Left lung (tissue), 10 donors: Measurements from ENCODE around the gene GABRD. TPM values are rescaled to one million over a fixed set of nuclear protein-coding genes. Genes with fewer than 3 reads are reported as not detected.
"Not testable (repeated sequence)": the region's sequence is repeated elsewhere in the genome, so short reads cannot be mapped to it uniquely, and the experiment has no call there.

ENCODE experiments used
- ATAC-seq: fragments of 200-7000 bp; cut with Tn5 transposase; one replicate; pipeline ENCODE4 v1.9.1; 2020; ENCODE audit warnings: moderate library complexity
- DNase-seq, 4 donors: peaks; one replicate each; pipeline ENCODE4 v3.0.0-alpha.2; 2013 to 2020
- H3K27ac ChIP-seq, 2 donors: fragments of 200-600 bp; sonication (generic) in 1 of 2; one replicate each; pipeline versions ENCODE4 v1.5.0 to v1.8.0; 2020 to 2021
- H3K27me3 ChIP-seq, 2 donors: fragments of 200-600 bp; sonication (generic) in 1 of 2; one replicate each; pipeline versions ENCODE4 v1.5.0 to v1.8.0; 2020 to 2021
- H3K36me3 ChIP-seq, 2 donors: fragments of 200-600 bp; sonication (generic) in 1 of 2; one replicate each; pipeline versions ENCODE4 v1.5.0 to v1.8.0; 2020 to 2021
- H3K4me1 ChIP-seq, 2 donors: fragments of 200-600 bp; one replicate each; pipeline ENCODE4 v1.8.0; 2021
- H3K4me3 ChIP-seq, 2 donors: fragments of 200-600 bp; sonication (generic) in 1 of 2; one replicate each; pipeline versions ENCODE4 v1.5.0 to v1.8.0; 2020 to 2021; ENCODE audit warnings: mild to moderate bottlenecking in 1 of 2
- H3K9me3 ChIP-seq, 2 donors: fragments of 200-600 bp; sonication (generic) in 1 of 2; one replicate each; pipeline versions ENCODE4 v1.5.0 to v1.8.0; 2020 to 2021
- intact Hi-C, 2 donors: fragments of 100-400 bp; cut with DNase I; formaldehyde crosslinking; loops; one replicate each; pipeline versions ENCODE4 v1.11.2 to v1.14.2; 2022
- polyA plus RNA-seq, 6 donors: library from polyadenylated mRNA; unstranded; fragments of 120-200 nt; gene quantifications; one replicate each; pipeline ENCODE4 v1.2.1, GENCODE V29; 2013; ENCODE audit not compliant: insufficient read length in 6 of 6
- total RNA-seq, 2 donors: library from RNA; stranded (reverse); fragmentation: NEBNext Ultra II Directional; extraction: Animal tissue kit (Norgen Biotek cat#: 25700); gene quantifications; one replicate each; pipeline ENCODE4 v1.2.1, GENCODE V29; 2021
- TF ChIP-seq, protein P1 (sequence below), 2 donors: fragments of 200-600 bp; sonication (generic) in 1 of 2; IDR thresholded peaks; one replicate each; pipeline versions ENCODE4 v1.5.0 to v1.8.0; 2021; ENCODE audit warnings: antibody characterized with exemption in 2 of 2
- donor health status: DM: no; HTN: yes; CAD: no.
- donor health status: DM: no; HTN: no; CAD: no.

The GABRD gene
- total and polyA plus RNA-seq, 8 donors: 0.31 to 14.2 (median 9.3) TPM

DNA sequence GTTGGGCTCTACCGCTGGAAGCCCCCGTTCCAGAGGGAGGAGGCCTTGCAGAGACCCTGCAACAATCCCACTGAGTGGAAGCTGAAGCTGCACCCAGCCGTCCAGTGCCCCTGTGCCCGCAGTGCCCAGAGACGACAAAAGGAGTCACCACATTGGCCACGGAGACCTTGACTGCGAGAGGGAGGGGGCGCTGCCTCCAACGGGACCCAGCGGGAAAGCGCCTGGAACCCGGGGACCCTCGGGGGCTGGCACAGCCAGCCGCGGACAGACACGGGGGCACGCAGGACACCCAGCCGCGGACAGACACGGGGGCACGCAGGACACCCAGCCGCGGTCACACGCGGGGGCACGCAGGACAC is 38.0 kb upstream of the GABRD start:
- peaks cover 0 to 22% of the 10 kb centered on the region in 2 donors for H3K27me3 ChIP-seq
- ATAC-seq: no peak
- TF ChIP-seq, protein P1, sequence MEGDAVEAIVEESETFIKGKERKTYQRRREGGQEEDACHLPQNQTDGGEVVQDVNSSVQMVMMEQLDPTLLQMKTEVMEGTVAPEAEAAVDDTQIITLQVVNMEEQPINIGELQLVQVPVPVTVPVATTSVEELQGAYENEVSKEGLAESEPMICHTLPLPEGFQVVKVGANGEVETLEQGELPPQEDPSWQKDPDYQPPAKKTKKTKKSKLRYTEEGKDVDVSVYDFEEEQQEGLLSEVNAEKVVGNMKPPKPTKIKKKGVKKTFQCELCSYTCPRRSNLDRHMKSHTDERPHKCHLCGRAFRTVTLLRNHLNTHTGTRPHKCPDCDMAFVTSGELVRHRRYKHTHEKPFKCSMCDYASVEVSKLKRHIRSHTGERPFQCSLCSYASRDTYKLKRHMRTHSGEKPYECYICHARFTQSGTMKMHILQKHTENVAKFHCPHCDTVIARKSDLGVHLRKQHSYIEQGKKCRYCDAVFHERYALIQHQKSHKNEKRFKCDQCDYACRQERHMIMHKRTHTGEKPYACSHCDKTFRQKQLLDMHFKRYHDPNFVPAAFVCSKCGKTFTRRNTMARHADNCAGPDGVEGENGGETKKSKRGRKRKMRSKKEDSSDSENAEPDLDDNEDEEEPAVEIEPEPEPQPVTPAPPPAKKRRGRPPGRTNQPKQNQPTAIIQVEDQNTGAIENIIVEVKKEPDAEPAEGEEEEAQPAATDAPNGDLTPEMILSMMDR (IDR thresholded peaks at IDR 0.05): no peak
- intact Hi-C loops: no loop called here
- no peak overlapping the region for H3K4me3 ChIP-seq
- H3K4me1 ChIP-seq: no peaks in the 10 kb centered on the region
- no peak for DNase-seq
- no peak overlapping the region for H3K27ac ChIP-seq
- H3K36me3 ChIP-seq: no peaks in the 10 kb centered on the region
- H3K9me3 ChIP-seq: peaks cover 0 to 4% of the 10 kb centered on the region in 2 donors

DNA sequence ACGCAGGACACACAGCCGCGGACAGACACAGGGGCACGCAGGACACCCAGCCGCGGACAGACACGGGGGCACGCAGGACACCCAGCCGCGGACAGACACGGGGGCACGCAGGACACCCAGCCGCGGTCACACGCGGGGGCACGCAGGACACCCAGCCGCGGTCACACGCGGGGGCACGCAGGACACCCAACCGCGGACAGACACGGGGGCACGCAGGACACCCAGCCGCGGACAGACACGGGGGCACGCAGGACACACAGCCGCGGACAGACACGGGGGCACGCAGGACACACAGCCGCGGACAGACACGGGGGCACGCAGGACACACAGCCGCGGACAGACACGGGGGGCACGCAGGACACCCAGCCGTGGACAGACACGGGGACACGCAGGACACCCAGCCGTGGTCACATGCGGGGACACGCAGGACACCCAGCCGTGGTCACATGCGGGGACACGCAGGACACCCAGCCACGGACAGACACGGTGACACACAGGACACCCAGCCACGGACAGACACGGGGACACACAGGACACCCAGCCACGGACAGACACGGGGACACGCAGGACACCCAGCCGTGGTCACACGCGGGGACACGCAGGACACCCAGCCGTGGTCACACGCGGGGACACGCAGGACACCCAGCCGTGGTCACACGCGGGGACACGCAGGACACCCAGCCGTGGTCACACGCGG is 37.4 kb upstream of the GABRD start:
- intact Hi-C loops, ATAC-seq, H3K36me3 ChIP-seq, H3K4me3 ChIP-seq, H3K27ac ChIP-seq, DNase-seq, H3K9me3 ChIP-seq, H3K4me1 ChIP-seq: not testable (repeated sequence)
- peaks cover 0 to 25% of the 10 kb centered on the region in 2 donors for H3K27me3 ChIP-seq

DNA sequence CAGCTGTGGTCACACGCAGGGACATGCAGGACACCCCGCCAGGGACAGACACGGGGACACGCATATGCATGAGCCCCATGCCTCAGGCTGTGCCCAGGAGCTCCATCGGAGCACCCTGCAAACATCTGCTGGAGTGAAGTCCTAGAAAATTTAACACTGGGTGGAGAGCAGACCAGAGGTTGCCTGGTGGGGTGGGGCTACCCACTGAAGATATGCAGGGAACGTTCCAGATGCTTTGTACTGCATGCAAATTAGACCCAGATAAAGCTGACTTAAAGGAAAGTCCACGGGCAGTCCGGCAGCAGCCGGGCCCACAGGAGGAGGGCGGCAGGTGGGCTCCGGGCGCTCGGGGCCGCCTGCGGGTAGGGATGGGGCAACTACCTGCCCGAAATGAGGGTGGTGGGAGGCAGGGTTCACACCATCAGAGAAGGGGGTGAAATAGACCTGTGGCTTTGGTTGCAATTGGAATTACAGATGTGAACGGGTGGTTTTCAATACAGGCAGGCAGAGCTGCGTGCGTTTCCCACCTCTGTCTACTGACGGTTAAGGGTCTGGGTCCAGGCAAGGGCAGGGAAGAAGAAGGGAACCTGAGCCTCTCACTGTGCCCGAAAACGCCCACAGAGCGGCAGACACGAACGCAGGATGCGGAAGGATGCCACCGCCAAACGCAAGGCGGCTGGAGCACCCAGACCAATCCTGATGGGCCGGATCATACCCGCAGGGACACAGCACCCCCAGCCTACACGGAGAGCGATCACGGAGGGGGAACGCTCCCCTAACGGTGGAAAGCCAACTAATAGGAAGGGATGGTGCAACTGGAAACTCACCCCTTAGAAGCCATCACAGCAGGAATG is 36.5 kb upstream of the GABRD start:
- intact Hi-C loops: no loop called here
- peaks cover 0 to 4% of the 10 kb centered on the region in 2 donors for H3K9me3 ChIP-seq
- TF ChIP-seq, protein P1 (IDR thresholded peaks at IDR 0.05): no peak
- H3K27ac ChIP-seq: no peak overlapping the region
- DNase-seq: no peak
- H3K4me1 ChIP-seq: no peaks in the 10 kb centered on the region
- H3K27me3 ChIP-seq: peaks cover 0 to 34% of the 10 kb centered on the region in 2 donors
- no peak overlapping the region for H3K4me3 ChIP-seq
- ATAC-seq: no peak
- no peaks in the 10 kb centered on the region for H3K36me3 ChIP-seq

DNA sequence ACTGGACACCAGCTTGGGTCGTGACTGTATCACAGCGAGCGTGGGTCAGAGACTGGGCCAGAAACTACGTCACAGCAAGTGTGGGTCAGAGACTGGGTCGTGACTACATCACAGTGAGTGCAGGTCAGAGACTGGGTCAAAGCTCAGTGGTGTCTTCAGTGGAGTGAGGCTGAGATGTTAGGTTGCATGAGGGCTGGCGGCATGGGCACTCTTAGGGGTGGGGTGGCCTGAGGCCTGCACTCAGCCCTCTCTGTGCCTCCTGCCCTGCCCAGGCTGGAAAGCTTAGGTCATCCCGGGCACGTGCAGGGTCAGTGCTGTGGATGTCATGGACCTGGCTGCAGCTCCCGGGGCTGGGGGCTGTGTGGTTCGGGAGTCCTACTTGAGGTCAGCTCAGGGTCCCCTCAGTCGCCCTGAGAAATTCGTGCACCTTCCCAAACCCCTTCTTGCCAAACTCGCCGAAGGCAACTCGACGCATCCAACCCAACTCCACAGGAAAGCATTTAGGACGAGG is 34.5 kb upstream of the GABRD start:
- H3K4me3 ChIP-seq: no peak overlapping the region
- no peaks in the 10 kb centered on the region for H3K36me3 ChIP-seq
- no peak overlapping the region for H3K27ac ChIP-seq
- intact Hi-C loops: no loop called here
- no peak for DNase-seq
- no peaks in the 10 kb centered on the region for H3K4me1 ChIP-seq
- ATAC-seq: no peak
- TF ChIP-seq, protein P1 (IDR thresholded peaks at IDR 0.05): no peak
- H3K27me3 ChIP-seq: peaks cover 0 to 52% of the 10 kb centered on the region in 2 donors
- H3K9me3 ChIP-seq: peaks cover 0 to 4% of the 10 kb centered on the region in 2 donors

DNA sequence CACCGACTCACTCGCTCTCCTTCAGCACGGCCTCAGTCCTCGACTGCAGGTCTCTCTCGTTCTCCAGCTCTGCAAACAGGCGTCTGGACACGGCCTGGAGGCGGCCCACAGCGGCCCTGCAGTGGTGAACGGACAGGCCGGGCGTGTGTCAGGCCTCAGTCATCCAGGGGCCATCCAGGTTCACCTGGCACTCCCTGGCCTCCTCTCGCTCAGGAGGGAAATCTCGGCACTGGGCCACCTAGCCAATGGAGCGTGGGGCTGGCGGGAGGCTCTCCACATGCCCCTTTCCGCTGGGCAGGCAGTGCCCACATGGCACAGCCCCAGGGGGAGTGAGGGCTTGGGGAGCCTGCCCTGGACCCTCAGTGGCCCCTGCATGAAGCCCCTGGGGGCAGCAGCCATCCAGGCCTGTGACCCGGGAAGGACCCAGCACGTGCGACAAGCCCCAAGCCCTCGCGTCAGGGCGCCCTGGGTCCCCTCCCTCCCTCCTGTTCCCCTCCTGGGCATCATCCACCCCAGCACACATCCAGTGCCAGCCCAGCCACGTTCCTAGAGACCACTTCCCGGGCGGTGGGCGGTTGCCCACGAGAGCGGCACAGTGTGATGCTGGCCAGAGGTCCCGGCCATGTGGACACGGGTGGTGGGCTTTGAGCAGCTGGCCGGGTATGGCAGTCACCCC is 33.6 kb upstream of the GABRD start:
- Histone ChIP-seq H3K9me3 (peaks cover 0 to 4% of the 10 kb centered on the region in 2 donors), H3K4me1 (no peaks in the 10 kb centered on the region), H3K36me3 (no peaks in the 10 kb centered on the region), H3K27ac (no peak overlapping the region), H3K27me3 (peaks cover 0 to 54% of the 10 kb centered on the region in 2 donors), H3K4me3 (no peak overlapping the region)
- ATAC-seq (no peak), DNase-seq (no peak)
- TF ChIP-seq, protein P1 (IDR thresholded peaks at IDR 0.05): no peak
- intact Hi-C loops: no loop called here
